ENCODE measurements around the gene USP1.

USP1 gene

GRCh38 chr1:62494137-62494536 is 57.3 kb downstream of the USP1 start:
- DNase-seq = no peak

- no peak for DNase-seq
These were observed 63.4 kb downstream of the USP1 start for GRCh38 chr1:62500210-62500609.
